ENCODE data around the gene C1orf115. TPM values are rescaled to one million over a fixed set of nuclear protein-coding genes. Genes with fewer than 3 reads are reported as not detected.
A peak's percentile ranks its signal among the peaks of the same experiment; 100 is the strongest.

C1orf115 gene
- total RNA-seq, 1 donor from 2014 or later = 1.3 TPM

DNA sequence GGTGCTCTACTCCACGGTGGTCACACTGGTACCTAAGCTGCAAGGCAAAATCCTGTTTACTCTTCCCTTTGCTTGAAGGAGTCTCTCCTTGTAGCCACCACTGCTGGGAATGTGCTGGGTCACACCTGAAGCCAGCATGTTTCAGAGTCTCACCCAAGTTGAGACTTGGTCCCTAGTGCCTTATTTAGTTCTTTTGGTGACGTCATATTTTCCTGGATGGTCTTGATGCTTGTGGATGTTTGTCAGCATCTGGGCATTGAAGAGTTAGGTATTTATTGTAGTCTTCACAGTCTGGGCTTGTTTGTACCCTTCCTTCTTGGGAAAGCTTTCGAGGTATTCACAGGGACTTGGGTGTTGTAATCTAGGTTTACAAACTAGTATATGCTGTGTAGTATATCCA lies 52.4 kb downstream of the C1orf115 start:
- Histone ChIP-seq H3K4me3 (ENCODE audit: low read depth, low read length) (no peak overlapping the region), H3K36me3 (ENCODE audit: control insufficient read depth, insufficient read depth, low read length) (no peaks in the 10 kb centered on the region), H3K27me3 (ENCODE audit: control insufficient read depth, insufficient read depth, low read length) (no peaks in the 10 kb centered on the region)
- FAIRE-seq = no peak
- DNase-seq (ENCODE audit: low read depth) = no peak
- TF ChIP-seq, protein P1, sequence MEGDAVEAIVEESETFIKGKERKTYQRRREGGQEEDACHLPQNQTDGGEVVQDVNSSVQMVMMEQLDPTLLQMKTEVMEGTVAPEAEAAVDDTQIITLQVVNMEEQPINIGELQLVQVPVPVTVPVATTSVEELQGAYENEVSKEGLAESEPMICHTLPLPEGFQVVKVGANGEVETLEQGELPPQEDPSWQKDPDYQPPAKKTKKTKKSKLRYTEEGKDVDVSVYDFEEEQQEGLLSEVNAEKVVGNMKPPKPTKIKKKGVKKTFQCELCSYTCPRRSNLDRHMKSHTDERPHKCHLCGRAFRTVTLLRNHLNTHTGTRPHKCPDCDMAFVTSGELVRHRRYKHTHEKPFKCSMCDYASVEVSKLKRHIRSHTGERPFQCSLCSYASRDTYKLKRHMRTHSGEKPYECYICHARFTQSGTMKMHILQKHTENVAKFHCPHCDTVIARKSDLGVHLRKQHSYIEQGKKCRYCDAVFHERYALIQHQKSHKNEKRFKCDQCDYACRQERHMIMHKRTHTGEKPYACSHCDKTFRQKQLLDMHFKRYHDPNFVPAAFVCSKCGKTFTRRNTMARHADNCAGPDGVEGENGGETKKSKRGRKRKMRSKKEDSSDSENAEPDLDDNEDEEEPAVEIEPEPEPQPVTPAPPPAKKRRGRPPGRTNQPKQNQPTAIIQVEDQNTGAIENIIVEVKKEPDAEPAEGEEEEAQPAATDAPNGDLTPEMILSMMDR (IDR thresholded peaks at IDR 0.05; ENCODE audit: insufficient read depth, low read length, severe bottlenecking) = no peak

DNA sequence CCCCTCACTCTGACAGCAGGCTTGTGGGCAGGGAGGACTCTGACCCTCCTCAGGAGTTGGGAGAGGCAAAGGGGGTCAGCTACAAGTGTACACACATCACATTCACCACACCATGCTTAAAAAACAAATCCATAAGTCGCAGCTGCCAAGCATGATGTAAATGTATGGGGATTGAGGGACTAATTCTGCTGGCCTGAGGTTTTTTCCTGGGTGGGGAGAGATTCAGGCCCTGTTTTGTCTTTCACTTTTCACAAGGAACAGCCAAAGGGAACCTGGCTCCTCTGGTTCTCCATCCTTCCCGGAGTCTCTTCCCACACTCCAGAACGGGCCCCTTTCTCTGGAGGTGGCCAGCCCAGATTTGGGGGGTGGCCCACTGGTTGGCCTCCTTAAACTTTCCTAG lies 56.7 kb downstream of the C1orf115 start:
- TF ChIP-seq, protein P1 (IDR thresholded peaks at IDR 0.05; ENCODE audit: insufficient read depth, low read length, severe bottlenecking) = no peak
- no peak for FAIRE-seq
- Histone ChIP-seq H3K27me3 (ENCODE audit: control insufficient read depth, insufficient read depth, low read length) (no peaks in the 10 kb centered on the region), H3K36me3 (ENCODE audit: control insufficient read depth, insufficient read depth, low read length) (no peaks in the 10 kb centered on the region), H3K4me3 (ENCODE audit: low read depth, low read length) (no peak overlapping the region)
- no peak for DNase-seq (ENCODE audit: low read depth)

DNA sequence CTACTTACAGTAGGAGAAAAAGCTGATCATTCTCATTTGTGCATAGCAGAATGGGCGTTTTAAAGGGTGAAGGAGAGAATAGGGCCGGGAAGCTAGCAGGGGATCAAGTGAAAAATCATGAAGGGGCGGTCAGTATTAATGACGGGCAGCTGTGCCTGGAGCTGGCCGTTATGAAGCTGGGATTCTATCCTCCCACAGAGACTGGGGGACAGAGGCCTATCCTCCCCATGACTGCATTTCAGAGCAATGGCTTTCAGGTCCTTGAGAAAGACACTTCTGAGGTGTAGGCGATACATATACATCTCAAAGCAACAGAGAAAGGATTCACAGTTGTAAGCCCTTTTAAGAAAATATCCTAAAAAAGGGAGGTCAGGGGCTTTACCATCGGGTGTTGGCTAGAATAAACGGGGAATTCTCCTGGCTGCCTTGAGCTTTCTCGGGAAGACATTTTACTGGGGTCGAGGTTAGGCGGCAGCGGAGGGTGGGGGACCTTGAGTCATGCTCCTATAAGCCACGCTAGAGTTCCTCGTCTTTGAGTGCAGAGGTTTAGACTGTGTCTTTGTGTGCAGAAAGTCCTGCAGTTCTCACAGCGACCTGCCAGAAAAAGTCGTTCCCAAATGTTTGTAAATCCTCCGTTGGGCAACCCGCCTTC lies 57.4 kb downstream of the C1orf115 start:
- Histone ChIP-seq H3K4me3 (ENCODE audit: low read depth, low read length) (peak overlapping the region; percentile 52), H3K27me3 (ENCODE audit: control insufficient read depth, insufficient read depth, low read length) (no peaks in the 10 kb centered on the region), H3K36me3 (ENCODE audit: control insufficient read depth, insufficient read depth, low read length) (no peaks in the 10 kb centered on the region)
- FAIRE-seq = no peak
- DNase-seq (ENCODE audit: low read depth) = no peak
- TF ChIP-seq, protein P1 (IDR thresholded peaks at IDR 0.05; ENCODE audit: insufficient read depth, low read length, severe bottlenecking) = no peak

DNA sequence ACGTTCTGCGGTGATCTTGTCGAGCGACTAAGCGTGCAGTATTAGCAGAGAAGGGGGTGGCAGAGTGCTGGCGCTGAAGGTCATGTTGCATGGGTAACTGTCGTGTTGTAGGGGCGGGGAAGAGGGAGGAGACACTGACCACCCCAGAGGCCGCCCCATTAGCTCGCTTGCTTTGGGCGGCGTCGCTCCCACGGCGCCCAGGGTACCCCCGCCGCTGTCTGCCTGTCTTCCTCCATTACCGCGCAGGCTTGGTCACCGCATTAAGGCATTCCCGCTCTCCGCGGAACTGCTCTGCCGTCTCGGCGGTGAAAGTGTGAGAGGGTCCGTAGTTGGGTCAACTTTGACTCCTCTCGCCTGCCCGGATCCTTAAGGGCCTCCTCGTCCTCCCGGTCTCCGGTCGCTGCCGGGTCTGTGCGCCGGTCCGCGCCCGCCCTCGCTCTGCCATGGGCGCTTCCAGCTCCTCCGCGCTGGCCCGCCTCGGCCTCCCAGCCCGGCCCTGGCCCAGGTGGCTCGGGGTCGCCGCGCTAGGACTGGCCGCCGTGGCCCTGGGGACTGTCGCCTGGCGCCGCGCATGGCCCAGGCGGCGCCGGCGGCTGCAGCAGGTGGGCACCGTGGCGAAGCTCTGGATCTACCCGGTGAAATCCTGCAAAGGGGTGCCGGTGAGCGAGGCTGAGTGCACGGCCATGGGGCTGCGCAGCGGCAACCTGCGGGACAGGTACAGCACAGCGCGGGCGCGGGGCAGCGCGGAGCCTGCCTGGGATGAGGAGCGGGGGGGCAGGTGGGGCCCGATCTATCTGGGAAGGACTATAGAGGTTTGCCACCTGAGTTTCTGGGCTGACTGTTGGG lies 58.1 kb downstream of the C1orf115 start, which contains the start of gene MTARC2:
TSS of gene MTARC2 (plus strand) at position 234 of the 846 bp plus-strand sequence. CDS start at position 444, 210 bp downstream.
- H3K27me3 ChIP-seq (ENCODE audit: control insufficient read depth, insufficient read depth, low read length) = no peaks in the 10 kb centered on the region
- H3K4me3 ChIP-seq (ENCODE audit: low read depth, low read length) = peak within 1 kb of the TSS; percentile 52
- FAIRE-seq (no peak), DNase-seq (ENCODE audit: low read depth) (peak; percentile 57)
- no peaks in the 10 kb centered on the region for H3K36me3 ChIP-seq (ENCODE audit: control insufficient read depth, insufficient read depth, low read length)
- TF ChIP-seq, protein P1 (IDR thresholded peaks at IDR 0.05; ENCODE audit: insufficient read depth, low read length, severe bottlenecking) = no peak

Other genes starting within 250 kb of the C1orf115 start
- gene MARK1, start 162.2 kb upstream of the C1orf115 start, total RNA-seq = 3.9 and 10.4 TPM in 2 replicates
- 1.7 and 2.6 TPM in 2 replicates for gene MTARC2, start 58.0 kb downstream of the C1orf115 start, total RNA-seq
- 2.0 and 5.8 TPM in 2 replicates for gene MTARC1, start 96.5 kb downstream of the C1orf115 start, total RNA-seq
- 0.26 TPM in 1 of 2 replicates, not detected in the other for gene HLX, start 189.1 kb downstream of the C1orf115 start, total RNA-seq